DOHH2 (cell line): ENCODE data around the gene SMTN.

ENCODE experiments used
- H3F3A ChIP-seq: fragments of 200-600 bp; sonication (generic), shearing (Covaris generic); 2 replicates; pipeline ENCODE4 v1.6.0; 2016; ENCODE audit warnings: antibody characterized with exemption, mild to moderate bottlenecking; ENCODE audit not compliant: control insufficient read depth, insufficient read depth
- H3K27ac ChIP-seq: fragments of 200-600 bp; sonication (generic); 2 replicates; pipeline ENCODE4 v1.5.1; 2014; ENCODE audit warnings: low read depth, mild to moderate bottlenecking, low read length, moderate library complexity
- H3K27me3 ChIP-seq: fragments of 200-600 bp; sonication (generic); 2 replicates; pipeline ENCODE4 v1.6.1; 2014; ENCODE audit warnings: mild to moderate bottlenecking, low read length, mixed read lengths; ENCODE audit not compliant: control insufficient read depth
- H3K36me3 ChIP-seq: fragments of 200-600 bp; sonication (generic); 2 replicates; pipeline ENCODE4 v1.6.1; 2014; ENCODE audit warnings: mild to moderate bottlenecking, low read length, moderate library complexity, mixed read lengths; ENCODE audit not compliant: control insufficient read depth
- H3K4me1 ChIP-seq: fragments of 200-600 bp; sonication (generic); 2 replicates; pipeline ENCODE4 v1.6.1; 2014; ENCODE audit warnings: mild to moderate bottlenecking, low read length, mixed read lengths; ENCODE audit not compliant: control insufficient read depth
- H3K4me2 ChIP-seq: fragments of 200-600 bp; sonication (generic); 2 replicates; pipeline ENCODE4 v1.6.0; 2014; ENCODE audit warnings: mild to moderate bottlenecking, low read length, moderate library complexity
- H3K4me3 ChIP-seq: fragments of 200-600 bp; sonication (generic); 2 replicates; pipeline ENCODE4 v1.5.1; 2014; ENCODE audit warnings: mild to moderate bottlenecking, low read length, mixed read lengths
- H3K79me2 ChIP-seq: fragments of 200-600 bp; sonication (generic); 2 replicates; pipeline ENCODE4 v1.6.1; 2014; ENCODE audit warnings: mild to moderate bottlenecking, low read length, mixed read lengths; ENCODE audit not compliant: control insufficient read depth
- H3K9me2 ChIP-seq: fragments of 200-600 bp; sonication (generic); replicated peaks from 2 replicates; pipeline ENCODE4 v1.6.1; 2014; ENCODE audit warnings: mild to moderate bottlenecking, low read length, mixed read lengths; ENCODE audit not compliant: control insufficient read depth
- H3K9me3 ChIP-seq: fragments of 200-600 bp; sonication (generic); 2 replicates; pipeline ENCODE4 v1.6.1; 2014; ENCODE audit warnings: antibody characterized with exemption, low read length, mixed read lengths; ENCODE audit not compliant: control insufficient read depth, insufficient read depth
- H4K20me1 ChIP-seq: fragments of 200-600 bp; sonication (generic); 2 replicates; pipeline ENCODE4 v1.6.0; 2014; ENCODE audit warnings: low read depth, mild to moderate bottlenecking, antibody characterized with exemption, low read length, moderate library complexity; ENCODE audit not compliant: control insufficient read depth, insufficient read depth
- EZH2phosphoT487 ChIP-seq: fragments of 200-600 bp; sonication (generic); IDR thresholded peaks from 2 replicates; pipeline ENCODE4 v1.6.1; 2017; ENCODE audit warnings: borderline replicate concordance, mild to moderate bottlenecking, antibody characterized with exemption, low read length, moderate library complexity, mixed read lengths
- TF ChIP-seq, protein P1 (sequence below): fragments of 200-600 bp; sonication (generic); IDR thresholded peaks from one replicate; pipeline ENCODE4 v1.5.1; 2014; ENCODE audit warnings: antibody characterized with exemption, mild to moderate bottlenecking, low read depth, low read length; ENCODE audit not compliant: poor library complexity, severe bottlenecking

The SMTN gene

DNA sequence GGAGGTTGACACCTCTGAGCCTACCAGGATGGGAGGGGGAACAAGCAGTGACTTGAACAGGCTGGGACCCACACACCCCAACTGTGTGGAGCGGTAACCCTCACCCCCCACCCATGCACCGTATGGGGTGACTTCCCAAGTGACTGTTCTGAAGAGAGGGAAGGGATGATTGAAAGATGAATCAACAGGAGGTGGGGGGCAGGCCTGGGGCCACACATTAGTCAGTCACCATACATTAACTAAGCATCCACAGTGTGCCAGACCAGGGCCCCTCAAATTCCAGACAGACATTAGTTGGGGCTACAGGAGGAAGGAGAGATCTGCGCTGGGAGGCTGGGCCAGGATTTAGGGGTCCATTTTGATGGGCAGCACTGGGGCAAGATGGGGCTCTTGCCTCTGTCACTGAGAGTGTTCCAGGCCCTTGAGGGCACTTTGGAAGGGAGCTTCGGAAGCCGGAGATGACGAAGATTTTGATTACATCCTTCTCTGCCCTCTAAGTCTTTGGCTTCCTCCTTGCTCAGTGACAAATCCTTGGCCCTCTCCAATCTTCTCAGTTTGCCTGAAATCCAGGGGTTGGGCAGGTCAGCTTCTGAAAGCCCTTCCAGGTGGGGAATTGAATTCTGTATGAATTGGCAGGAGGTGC is 966 bp downstream of the SMTN start:
- TF ChIP-seq, protein P1, sequence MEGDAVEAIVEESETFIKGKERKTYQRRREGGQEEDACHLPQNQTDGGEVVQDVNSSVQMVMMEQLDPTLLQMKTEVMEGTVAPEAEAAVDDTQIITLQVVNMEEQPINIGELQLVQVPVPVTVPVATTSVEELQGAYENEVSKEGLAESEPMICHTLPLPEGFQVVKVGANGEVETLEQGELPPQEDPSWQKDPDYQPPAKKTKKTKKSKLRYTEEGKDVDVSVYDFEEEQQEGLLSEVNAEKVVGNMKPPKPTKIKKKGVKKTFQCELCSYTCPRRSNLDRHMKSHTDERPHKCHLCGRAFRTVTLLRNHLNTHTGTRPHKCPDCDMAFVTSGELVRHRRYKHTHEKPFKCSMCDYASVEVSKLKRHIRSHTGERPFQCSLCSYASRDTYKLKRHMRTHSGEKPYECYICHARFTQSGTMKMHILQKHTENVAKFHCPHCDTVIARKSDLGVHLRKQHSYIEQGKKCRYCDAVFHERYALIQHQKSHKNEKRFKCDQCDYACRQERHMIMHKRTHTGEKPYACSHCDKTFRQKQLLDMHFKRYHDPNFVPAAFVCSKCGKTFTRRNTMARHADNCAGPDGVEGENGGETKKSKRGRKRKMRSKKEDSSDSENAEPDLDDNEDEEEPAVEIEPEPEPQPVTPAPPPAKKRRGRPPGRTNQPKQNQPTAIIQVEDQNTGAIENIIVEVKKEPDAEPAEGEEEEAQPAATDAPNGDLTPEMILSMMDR: no peak
- no peak for TF ChIP-seq EZH2phosphoT487
- Histone ChIP-seq H3F3A (0 out of 2 replicates have a peak, but pooled peaks cover 4% of the 10 kb centered on the region), H3K27ac (no peak overlapping the region)

DNA sequence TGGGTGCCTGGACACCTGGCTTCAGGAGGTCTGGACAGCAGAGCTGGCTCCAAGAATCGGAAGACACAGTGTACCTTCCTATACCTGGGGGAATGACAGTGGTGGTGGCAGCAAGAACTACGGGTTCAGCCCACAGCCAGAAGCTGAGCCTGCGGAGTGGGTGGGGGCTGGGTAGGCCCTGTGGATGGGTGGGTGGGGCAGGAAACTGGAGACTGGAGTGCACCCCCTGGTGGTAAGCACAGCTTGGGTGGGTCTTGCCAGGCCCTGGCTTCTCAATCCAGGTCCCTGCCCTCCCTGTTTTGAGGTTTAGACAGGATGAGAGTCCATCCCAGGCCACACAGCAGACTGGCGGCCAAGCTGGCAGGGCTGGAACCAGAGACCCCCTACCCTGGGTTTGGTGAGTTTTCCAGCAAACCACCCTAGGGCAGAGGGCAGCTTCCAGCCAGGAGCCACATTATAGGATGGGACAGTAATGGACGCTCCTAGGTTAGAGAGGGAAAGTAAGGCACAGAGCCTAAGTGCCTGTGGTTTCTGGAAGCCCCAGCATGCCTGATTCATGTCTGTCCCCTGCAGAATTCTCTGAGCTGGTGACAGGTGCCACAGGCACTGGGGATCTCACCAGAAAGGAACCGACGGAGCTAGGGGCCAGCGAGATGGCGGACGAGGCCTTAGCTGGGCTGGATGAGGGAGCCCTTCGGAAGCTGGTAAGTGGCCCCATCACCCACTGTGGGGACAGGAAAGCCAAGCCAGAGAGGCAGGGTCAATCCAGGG is 1.7 kb downstream of the SMTN start:
- H3K4me3 ChIP-seq: peak overlapping the region; percentile 86
- 0 out of 2 replicates have a peak, but pooled peaks cover 4% of the 10 kb centered on the region for H3F3A ChIP-seq
- no peak overlapping the region for H3K27ac ChIP-seq
- H3K27me3 ChIP-seq: no peaks in the 10 kb centered on the region
- H3K36me3 ChIP-seq: 0 out of 2 replicates have a peak, but pooled peaks cover 3% of the 10 kb centered on the region
- H4K20me1 ChIP-seq: no peaks in the 10 kb centered on the region
- H3K9me3 ChIP-seq: no peaks in the 10 kb centered on the region
- no peaks in the 10 kb centered on the region for H3K9me2 ChIP-seq
- H3K4me2 ChIP-seq: peak overlapping the region; percentile 98
- peaks cover 19% of the 10 kb centered on the region for H3K79me2 ChIP-seq
- no peak for TF ChIP-seq EZH2phosphoT487
- TF ChIP-seq, protein P1: peak; percentile 72
- H3K4me1 ChIP-seq: peaks cover 50% of the 10 kb centered on the region

More for the DNA sequence above, 966 bp downstream of the SMTN start:
- peak overlapping the region; percentile 84 for H3K4me3 ChIP-seq
- no peaks in the 10 kb centered on the region for H3K9me2 ChIP-seq
- no peaks in the 10 kb centered on the region for H4K20me1 ChIP-seq
- 0 out of 2 replicates have a peak, but pooled peaks cover 3% of the 10 kb centered on the region for H3K36me3 ChIP-seq
- no peaks in the 10 kb centered on the region for H3K27me3 ChIP-seq
- H3K4me1 ChIP-seq: peaks cover 50% of the 10 kb centered on the region
- peak overlapping the region; percentile 98 for H3K4me2 ChIP-seq
- peaks cover 19% of the 10 kb centered on the region for H3K79me2 ChIP-seq
- H3K9me3 ChIP-seq: no peaks in the 10 kb centered on the region

DNA sequence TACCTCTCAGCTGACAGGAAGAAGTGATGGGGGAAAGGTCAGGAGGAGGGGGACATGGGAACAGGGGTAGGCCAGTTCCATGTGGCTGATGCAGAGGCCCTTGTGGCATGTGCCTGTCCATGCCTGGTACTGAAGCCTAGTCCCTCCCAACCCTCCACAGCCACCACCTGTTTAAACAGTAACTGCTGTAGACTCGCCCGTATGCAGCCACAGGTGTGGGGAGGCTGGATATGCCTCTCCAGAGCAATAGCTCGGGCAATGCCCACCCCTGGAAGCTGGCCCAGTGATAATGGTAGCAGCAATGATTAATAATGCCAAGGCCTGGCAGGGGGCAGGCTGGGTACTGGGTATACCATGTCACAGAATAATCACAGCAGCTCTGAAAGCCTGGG is 2.3 kb downstream of the SMTN start:
- peak overlapping the region; percentile 86 for H3K4me3 ChIP-seq
- H3K27me3 ChIP-seq: no peaks in the 10 kb centered on the region
- H3K9me3 ChIP-seq: no peaks in the 10 kb centered on the region
- H3F3A ChIP-seq: 0 out of 2 replicates have a peak, but pooled peaks cover 4% of the 10 kb centered on the region
- H3K79me2 ChIP-seq: peaks cover 19% of the 10 kb centered on the region
- TF ChIP-seq, protein P1: no peak
- no peak for TF ChIP-seq EZH2phosphoT487
- 0 out of 2 replicates have a peak, but pooled peaks cover 3% of the 10 kb centered on the region for H3K36me3 ChIP-seq
- H3K27ac ChIP-seq: peak overlapping the region; percentile 76; the same call in 1 of the 2 replicates
- H4K20me1 ChIP-seq: no peaks in the 10 kb centered on the region
- no peaks in the 10 kb centered on the region for H3K9me2 ChIP-seq
- H3K4me2 ChIP-seq: peak overlapping the region; percentile 89
- peaks cover 50% of the 10 kb centered on the region for H3K4me1 ChIP-seq
